HG03354 (cell line): Measurements from ENCODE around the gene PLD1.

Source experiments
- ATAC-seq: cut with Tn5 transposase; IDR thresholded peaks from one replicate; pipeline ENCODE4 v1.9.1; 2021; ENCODE audit warnings: mild to moderate bottlenecking; ENCODE audit not compliant: unreplicated experiment, poor library complexity, severe bottlenecking

PLD1 gene

GRCh38 chr3:171840445-171840810 lies 30.1 kb upstream of the PLD1 start:
- ATAC-seq = no peak

- ATAC-seq = no peak
These were observed 29.0 kb upstream of the PLD1 start for GRCh38 chr3:171839270-171839669.

- no peak for ATAC-seq
These were observed 28.0 kb upstream of the PLD1 start for GRCh38 chr3:171838218-171838720.

- no peak for ATAC-seq
These were observed 27.4 kb upstream of the PLD1 start for GRCh38 chr3:171837698-171838097.

GRCh38 chr3:171836855-171837254 lies 26.6 kb upstream of the PLD1 start:
- ATAC-seq = no peak

GRCh38 chr3:171835613-171836012 lies 25.3 kb upstream of the PLD1 start:
- no peak for ATAC-seq

GRCh38 chr3:171835116-171835515 lies 24.8 kb upstream of the PLD1 start:
- ATAC-seq = no peak

GRCh38 chr3:171834461-171834801 lies 24.1 kb upstream of the PLD1 start:
- ATAC-seq = no peak

GRCh38 chr3:171833789-171834460 lies 23.6 kb upstream of the PLD1 start:
- ATAC-seq = peak; percentile 72

GRCh38 chr3:171832989-171833388 lies 22.7 kb upstream of the PLD1 start:
- ATAC-seq = no peak

GRCh38 chr3:171831936-171832335 lies 21.7 kb upstream of the PLD1 start:
- ATAC-seq = no peak

- ATAC-seq = no peak
These were observed 20.2 kb upstream of the PLD1 start for GRCh38 chr3:171830518-171830875.

- peak; percentile 65 for ATAC-seq
These were observed 19.7 kb upstream of the PLD1 start for GRCh38 chr3:171829841-171830517.

GRCh38 chr3:171828902-171829770 lies 18.9 kb upstream of the PLD1 start:
- ATAC-seq = no peak

GRCh38 chr3:171827836-171828458 lies 17.7 kb upstream of the PLD1 start:
- no peak for ATAC-seq

- no peak for ATAC-seq
These were observed 17.1 kb upstream of the PLD1 start for GRCh38 chr3:171827385-171827784.

- no peak for ATAC-seq
These were observed 15.0 kb upstream of the PLD1 start for GRCh38 chr3:171825222-171825828.

- no peak for ATAC-seq
These were observed 14.5 kb upstream of the PLD1 start for GRCh38 chr3:171824824-171825221.

- no peak for ATAC-seq
These were observed 13.8 kb upstream of the PLD1 start for GRCh38 chr3:171824116-171824515.
